ENCODE measurements around the gene MED12. TPM values are rescaled to one million over a fixed set of nuclear protein-coding genes. Genes with fewer than 3 reads are reported as not detected.

MED12 gene
- 10 to 100 TPM; 32.1 to 34.7 (median 33.9) TPM for total RNA-seq

- Histone ChIP-seq H3K9me3 (no peaks in the 10 kb centered on the region), H3K36me3 (no peaks in the 10 kb centered on the region), H3K4me3 (peak within 1 kb of the TSS; percentile 57 to 68 (median 61)), H3K27me3 (peaks cover 0 to 13% of the 10 kb centered on the region in 2 donors), H3K27ac (peak within 1 kb of the TSS; percentile 83 to 86), H3K4me1 (no peaks in the 10 kb centered on the region)
- TF ChIP-seq CTCF (IDR thresholded peaks at IDR 0.05) (no peak), POLR2AphosphoS5 (IDR thresholded peaks at IDR 0.05) (peak in 1 of 3 donors; percentile 59)
- intact Hi-C loops (cut with DNase I; ENCODE audit: low total_unique reads), result loop anchor here (2.0 kb wide), 1 partner anchor 42 kb away; no protein-coding TSS in a partner anchor
- peak; percentile 70 to 74 for DNase-seq (ENCODE audit: low spot score in 2 of 2)
Observed at GRCh38 chrX:71118032-71118984, at the start of gene MED12. Gene MED12 (plus strand): TSS chrX:71118596. CDS start chrX:71118755, 159 bp downstream.

- no peaks in the 10 kb centered on the region for H3K9me3 ChIP-seq
- H3K36me3 ChIP-seq, result no peaks in the 10 kb centered on the region
- intact Hi-C loops (cut with DNase I; ENCODE audit: low total_unique reads), result no loop called here
- H3K4me3 ChIP-seq, result no peak overlapping the region
- TF ChIP-seq POLR2AphosphoS5 (IDR thresholded peaks at IDR 0.05), result no peak
- no peak for TF ChIP-seq CTCF (IDR thresholded peaks at IDR 0.05)
- no peak for TF ChIP-seq POLR2A (IDR thresholded peaks at IDR 0.05)
- H3K27ac ChIP-seq, result no peak overlapping the region
- H3K4me1 ChIP-seq, result no peaks in the 10 kb centered on the region
- peaks cover 0 to 27% of the 10 kb centered on the region in 2 donors for H3K27me3 ChIP-seq
- DNase-seq (ENCODE audit: low spot score in 2 of 2), result no peak
Observed at GRCh38 chrX:71070531-71070930, 47.9 kb upstream of the MED12 start.

- intact Hi-C loops (cut with DNase I; ENCODE audit: low total_unique reads), result no loop called here
- H3K27me3 ChIP-seq, result peaks cover 0 to 18% of the 10 kb centered on the region in 2 donors
Observed at GRCh38 chrX:71081330-71082123, 36.9 kb upstream of the MED12 start.

GRCh38 chrX:71082124-71082647 lies 36.2 kb upstream of the MED12 start:
- DNase-seq (ENCODE audit: low spot score in 2 of 2), result no peak
- H3K4me1 ChIP-seq, result no peaks in the 10 kb centered on the region
- no peaks in the 10 kb centered on the region for H3K9me3 ChIP-seq
- intact Hi-C loops (cut with DNase I; ENCODE audit: low total_unique reads), result no loop called here
- H3K36me3 ChIP-seq, result no peaks in the 10 kb centered on the region
- H3K4me3 ChIP-seq, result no peak overlapping the region
- TF ChIP-seq POLR2A (IDR thresholded peaks at IDR 0.05) (no peak), POLR2AphosphoS5 (IDR thresholded peaks at IDR 0.05) (no peak), CTCF (IDR thresholded peaks at IDR 0.05) (no peak)
- no peak overlapping the region for H3K27ac ChIP-seq
- peaks cover 0 to 20% of the 10 kb centered on the region in 2 donors for H3K27me3 ChIP-seq

More at GRCh38 chrX:71081330-71082123, 36.9 kb upstream of the MED12 start:
- Histone ChIP-seq H3K36me3 (no peaks in the 10 kb centered on the region), H3K27ac (no peak overlapping the region), H3K4me3 (no peak overlapping the region), H3K9me3 (no peaks in the 10 kb centered on the region), H3K4me1 (no peaks in the 10 kb centered on the region)
- TF ChIP-seq POLR2AphosphoS5 (IDR thresholded peaks at IDR 0.05), result no peak
- TF ChIP-seq CTCF (IDR thresholded peaks at IDR 0.05), result no peak
- no peak for TF ChIP-seq POLR2A (IDR thresholded peaks at IDR 0.05)
- no peak for DNase-seq (ENCODE audit: low spot score in 2 of 2)

Data from breast epithelium (tissue), 4 donors.